ENCODE results near the gene WFIKKN1. TPM values are rescaled to one million over a fixed set of nuclear protein-coding genes. Genes with fewer than 3 reads are reported as not detected.
"Not testable (repeated sequence)": the region's sequence is repeated elsewhere in the genome, so short reads cannot be mapped to it uniquely, and the experiment has no call there.

Gene WFIKKN1
- total RNA-seq, 1 donor from 2014 or later = 0.44 TPM

DNA sequence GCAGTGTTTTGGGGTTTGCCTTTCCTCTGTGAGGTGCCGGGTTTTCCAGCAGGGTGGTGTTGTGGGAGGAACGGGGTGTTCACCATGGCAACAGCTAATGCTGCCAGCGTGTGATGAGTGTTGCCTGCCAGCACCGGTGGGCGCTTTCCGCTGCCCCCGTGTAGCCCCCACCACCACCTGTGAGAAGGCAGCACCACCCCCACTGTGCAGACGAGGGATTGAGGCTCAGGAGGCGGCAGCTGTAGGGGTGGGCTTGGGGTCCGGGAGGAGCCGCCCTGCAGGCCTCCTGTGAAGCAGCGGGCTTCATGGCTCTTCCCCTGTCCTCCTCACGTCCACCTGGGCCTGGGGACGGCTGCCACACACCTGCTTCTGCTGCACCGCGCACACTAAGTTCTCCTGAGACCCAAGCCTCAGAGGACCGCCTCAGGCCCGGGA lies 35.7 kb upstream of the WFIKKN1 start:
- Mint-ChIP-seq H3K36me3 (ENCODE audit: low read depth, unreplicated experiment) (peaks cover 24% of the 10 kb centered on the region), H3K27me3 (ENCODE audit: unreplicated experiment) (peaks cover 17% of the 10 kb centered on the region), H3K4me3 (ENCODE audit: unreplicated experiment) (no peak overlapping the region), H3K9me3 (ENCODE audit: unreplicated experiment) (no peaks in the 10 kb centered on the region), H3K27ac (ENCODE audit: unreplicated experiment) (no peak overlapping the region), H3K4me1 (ENCODE audit: unreplicated experiment) (peaks cover 8% of the 10 kb centered on the region)
- DNase-seq (ENCODE audit: low spot score) = no peak
- TF ChIP-seq, protein P1, sequence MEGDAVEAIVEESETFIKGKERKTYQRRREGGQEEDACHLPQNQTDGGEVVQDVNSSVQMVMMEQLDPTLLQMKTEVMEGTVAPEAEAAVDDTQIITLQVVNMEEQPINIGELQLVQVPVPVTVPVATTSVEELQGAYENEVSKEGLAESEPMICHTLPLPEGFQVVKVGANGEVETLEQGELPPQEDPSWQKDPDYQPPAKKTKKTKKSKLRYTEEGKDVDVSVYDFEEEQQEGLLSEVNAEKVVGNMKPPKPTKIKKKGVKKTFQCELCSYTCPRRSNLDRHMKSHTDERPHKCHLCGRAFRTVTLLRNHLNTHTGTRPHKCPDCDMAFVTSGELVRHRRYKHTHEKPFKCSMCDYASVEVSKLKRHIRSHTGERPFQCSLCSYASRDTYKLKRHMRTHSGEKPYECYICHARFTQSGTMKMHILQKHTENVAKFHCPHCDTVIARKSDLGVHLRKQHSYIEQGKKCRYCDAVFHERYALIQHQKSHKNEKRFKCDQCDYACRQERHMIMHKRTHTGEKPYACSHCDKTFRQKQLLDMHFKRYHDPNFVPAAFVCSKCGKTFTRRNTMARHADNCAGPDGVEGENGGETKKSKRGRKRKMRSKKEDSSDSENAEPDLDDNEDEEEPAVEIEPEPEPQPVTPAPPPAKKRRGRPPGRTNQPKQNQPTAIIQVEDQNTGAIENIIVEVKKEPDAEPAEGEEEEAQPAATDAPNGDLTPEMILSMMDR (IDR thresholded peaks at IDR 0.05; ENCODE audit: unreplicated experiment) = no peak

DNA sequence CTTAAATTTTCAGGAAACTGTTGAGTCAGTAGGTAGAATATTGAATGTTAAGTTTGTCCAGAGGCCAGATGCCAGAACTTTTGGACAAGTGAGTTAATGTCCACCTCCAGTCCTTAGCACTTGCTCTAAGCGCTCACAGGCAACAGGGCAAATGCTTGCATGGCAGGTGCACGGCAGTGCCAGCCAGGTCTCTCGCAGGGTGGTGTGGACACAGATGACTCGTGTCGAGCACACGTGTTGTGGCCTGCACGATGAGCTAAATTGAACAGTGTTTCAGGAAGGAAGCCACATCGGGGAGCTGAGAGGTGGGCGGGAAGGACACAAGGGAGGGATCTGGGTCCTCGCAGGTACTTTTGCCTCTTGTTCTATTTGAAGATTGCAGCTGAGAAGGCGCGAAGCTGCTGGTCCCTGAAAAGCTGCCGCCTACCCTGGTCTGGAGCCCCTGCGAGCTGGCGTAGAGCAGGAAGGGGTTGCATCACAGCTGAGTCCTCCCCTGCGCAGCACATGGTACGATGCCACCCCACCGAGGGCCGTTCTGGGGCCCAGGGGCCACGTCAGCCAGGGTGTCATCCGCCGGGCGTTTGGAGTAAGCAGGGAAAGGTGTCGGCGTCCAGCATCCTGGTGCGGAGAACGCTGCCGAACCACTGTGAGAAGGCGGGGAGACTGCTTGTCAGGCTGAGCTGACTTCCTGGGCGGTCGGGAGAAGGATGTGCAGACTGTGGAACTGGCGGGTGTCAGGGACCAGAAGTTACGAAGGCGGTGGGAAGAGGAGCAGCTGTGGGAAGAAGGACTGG lies 34.6 kb upstream of the WFIKKN1 start:
- Mint-ChIP-seq H3K36me3 (ENCODE audit: low read depth, unreplicated experiment) (peaks cover 17% of the 10 kb centered on the region), H3K9me3 (ENCODE audit: unreplicated experiment) (no peaks in the 10 kb centered on the region), H3K4me3 (ENCODE audit: unreplicated experiment) (no peak overlapping the region), H3K27ac (ENCODE audit: unreplicated experiment) (no peak overlapping the region), H3K4me1 (ENCODE audit: unreplicated experiment) (peaks cover 2% of the 10 kb centered on the region), H3K27me3 (ENCODE audit: unreplicated experiment) (peaks cover 10% of the 10 kb centered on the region)
- DNase-seq (ENCODE audit: low spot score) = no peak
- TF ChIP-seq, protein P1 (IDR thresholded peaks at IDR 0.05; ENCODE audit: unreplicated experiment) = no peak

DNA sequence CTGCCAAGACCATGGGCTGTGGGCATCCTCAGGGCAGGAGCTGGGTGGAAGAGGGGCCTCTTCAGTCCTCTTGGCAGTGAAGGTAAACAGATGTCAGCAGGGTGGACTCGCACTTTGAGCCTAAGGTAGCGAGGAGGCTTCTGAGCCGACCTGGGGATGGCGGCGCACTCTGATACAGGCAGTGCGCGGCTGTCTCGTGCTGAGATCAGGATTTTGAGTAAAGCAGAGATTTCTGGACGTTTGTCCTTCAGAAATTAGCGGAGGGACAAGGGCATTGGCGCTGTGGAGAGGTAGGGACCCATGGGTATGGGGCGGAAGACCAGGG lies 34.1 kb upstream of the WFIKKN1 start:
- peaks cover 15% of the 10 kb centered on the region for H3K36me3 Mint-ChIP-seq (ENCODE audit: low read depth, unreplicated experiment)
- TF ChIP-seq, protein P1 (IDR thresholded peaks at IDR 0.05; ENCODE audit: unreplicated experiment) = no peak
- no peak overlapping the region for H3K27ac Mint-ChIP-seq (ENCODE audit: unreplicated experiment)
- DNase-seq (ENCODE audit: low spot score) = no peak
- peaks cover 10% of the 10 kb centered on the region for H3K27me3 Mint-ChIP-seq (ENCODE audit: unreplicated experiment)
- no peaks in the 10 kb centered on the region for H3K9me3 Mint-ChIP-seq (ENCODE audit: unreplicated experiment)
- H3K4me1 Mint-ChIP-seq (ENCODE audit: unreplicated experiment) = no peaks in the 10 kb centered on the region
- H3K4me3 Mint-ChIP-seq (ENCODE audit: unreplicated experiment) = no peak overlapping the region

DNA sequence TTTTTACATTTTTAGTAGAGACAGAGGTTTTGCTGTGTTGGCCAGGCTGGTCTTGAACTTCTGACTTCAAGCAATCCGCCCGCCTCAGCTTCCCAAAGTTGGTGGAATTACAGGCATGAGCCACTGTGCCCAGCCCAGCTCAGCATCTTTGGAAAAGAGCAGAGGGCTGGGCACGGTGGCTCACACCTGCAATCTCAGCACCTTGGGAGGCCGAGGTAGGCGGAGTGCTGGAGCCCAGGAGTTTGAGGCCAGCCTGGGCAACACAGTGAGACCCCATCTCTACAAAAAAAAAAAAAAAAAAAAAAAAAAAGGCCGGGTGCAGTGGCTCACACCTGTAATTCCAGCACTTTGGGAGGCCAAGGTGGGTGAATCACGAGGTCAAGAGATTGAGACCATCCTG lies 33.1 kb upstream of the WFIKKN1 start:
- H3K27ac Mint-ChIP-seq (ENCODE audit: unreplicated experiment); H3K4me3 Mint-ChIP-seq (ENCODE audit: unreplicated experiment); DNase-seq (ENCODE audit: low spot score); H3K4me1 Mint-ChIP-seq (ENCODE audit: unreplicated experiment); H3K27me3 Mint-ChIP-seq (ENCODE audit: unreplicated experiment); H3K9me3 Mint-ChIP-seq (ENCODE audit: unreplicated experiment): not testable (repeated sequence)
- peaks cover 14% of the 10 kb centered on the region for H3K36me3 Mint-ChIP-seq (ENCODE audit: low read depth, unreplicated experiment)

DNA sequence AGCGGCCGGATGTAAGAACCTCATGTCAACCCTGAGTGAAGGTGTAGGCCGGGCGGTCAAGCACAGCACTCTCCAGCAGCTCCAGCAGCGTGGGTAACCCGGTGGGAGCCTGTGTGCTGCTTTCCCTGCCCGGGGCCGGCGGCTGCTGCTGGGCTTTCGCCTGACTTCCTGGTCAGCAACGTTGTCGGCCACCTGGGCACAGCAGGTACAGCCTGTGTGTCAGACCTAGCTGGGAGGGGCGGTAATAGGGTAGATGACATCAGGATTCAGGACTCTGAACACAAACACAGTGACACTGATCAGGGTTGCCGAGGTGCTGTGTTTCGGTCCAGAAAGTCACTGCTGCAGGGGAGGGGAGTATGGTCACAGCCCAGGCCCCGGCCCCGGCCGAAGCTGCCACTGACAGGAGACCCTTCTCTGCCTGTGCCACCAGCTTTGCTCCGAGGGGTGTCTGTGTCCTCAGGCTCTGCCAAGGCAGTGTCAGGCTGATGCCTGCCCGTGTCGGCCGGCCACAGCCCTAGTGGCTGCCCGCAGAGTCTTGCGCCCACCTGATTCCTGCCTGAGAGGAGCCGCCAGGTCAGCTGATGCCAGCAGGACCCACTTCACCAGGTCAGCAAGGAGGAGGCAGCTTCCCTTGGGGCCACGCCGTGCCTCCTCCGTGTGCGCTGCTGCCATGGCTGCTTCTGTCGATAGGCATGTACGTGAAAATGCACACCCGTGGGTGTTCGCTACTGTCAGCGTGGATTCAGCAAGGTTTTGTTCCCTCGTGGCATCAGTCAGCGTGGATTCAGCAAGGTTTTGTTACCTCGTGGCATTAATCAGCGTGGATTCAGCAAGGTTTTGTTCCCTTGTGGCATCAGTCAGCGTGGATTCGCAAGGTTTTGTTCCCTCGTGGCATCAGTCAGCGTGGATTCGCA lies 31.7 kb upstream of the WFIKKN1 start:
- Mint-ChIP-seq H3K27me3 (ENCODE audit: unreplicated experiment) (peaks cover 5% of the 10 kb centered on the region), H3K27ac (ENCODE audit: unreplicated experiment) (no peak overlapping the region), H3K9me3 (ENCODE audit: unreplicated experiment) (no peaks in the 10 kb centered on the region), H3K36me3 (ENCODE audit: low read depth, unreplicated experiment) (peaks cover 3% of the 10 kb centered on the region), H3K4me1 (ENCODE audit: unreplicated experiment) (no peaks in the 10 kb centered on the region), H3K4me3 (ENCODE audit: unreplicated experiment) (no peak overlapping the region)
- DNase-seq (ENCODE audit: low spot score) = no peak
- TF ChIP-seq, protein P1 (IDR thresholded peaks at IDR 0.05; ENCODE audit: unreplicated experiment) = no peak

Measured in endothelial cell (in vitro differentiated cells).